H9 (cell line): ENCODE data around the gene OR1M1. TPM values are rescaled to one million over a fixed set of nuclear protein-coding genes. Genes with fewer than 3 reads are reported as not detected.

Source experiments
- DNase-seq: peaks from one replicate; pipeline ENCODE4 v3.0.0-alpha.2; 2017
- H2AFZ ChIP-seq: one replicate; pipeline ENCODE4 v1.6.1; 2013; ENCODE audit warnings: mild to moderate bottlenecking, low read length, control low read depth, moderate library complexity
- H2AK5ac ChIP-seq: 2 replicates; pipeline ENCODE4 v1.6.1; 2013; ENCODE audit warnings: low read length, control low read depth, mixed read lengths; ENCODE audit not compliant: insufficient read length
- H2BK120ac ChIP-seq: one replicate; pipeline ENCODE4 v1.6.1; 2013; ENCODE audit warnings: low read depth, mild to moderate bottlenecking, low read length, control low read depth, inconsistent platforms; ENCODE audit not compliant: poor library complexity, severe bottlenecking
- H2BK12ac ChIP-seq: 2 replicates; pipeline ENCODE4 v1.6.1; 2013; ENCODE audit warnings: low read length, control low read depth, mixed read lengths, low read depth; ENCODE audit not compliant: insufficient read length
- H2BK15ac ChIP-seq: 2 replicates; pipeline ENCODE4 v1.6.1; 2013; ENCODE audit warnings: low read depth, low read length, control low read depth
- H2BK20ac ChIP-seq: one replicate; pipeline ENCODE4 v1.6.1; 2013; ENCODE audit warnings: low read depth, mild to moderate bottlenecking, low read length, control low read depth, inconsistent platforms; ENCODE audit not compliant: poor library complexity, severe bottlenecking
- H2BK5ac ChIP-seq: 2 replicates; pipeline ENCODE4 v1.6.1; 2013; ENCODE audit warnings: low read length, control low read depth, mixed read lengths; ENCODE audit not compliant: insufficient read length
- H3K14ac ChIP-seq: 2 replicates; pipeline ENCODE4 v1.6.1; 2013; ENCODE audit warnings: low read length, control low read depth; ENCODE audit not compliant: insufficient read depth
- H3K18ac ChIP-seq: 2 replicates; pipeline ENCODE4 v1.6.1; 2013; ENCODE audit warnings: low read depth, mild to moderate bottlenecking, mixed read lengths, low read length, control low read depth; ENCODE audit not compliant: insufficient read length
- H3K23ac ChIP-seq: 2 replicates; pipeline ENCODE4 v1.6.1; 2013; ENCODE audit warnings: low read length, control low read depth, mixed read lengths, low read depth; ENCODE audit not compliant: insufficient read length
- H3K23me2 ChIP-seq: 2 replicates; pipeline ENCODE4 v1.6.1; 2013; ENCODE audit warnings: low read depth, mild to moderate bottlenecking, mixed read lengths, low read length, control low read depth; ENCODE audit not compliant: insufficient read length, poor library complexity, severe bottlenecking
- H3K27ac ChIP-seq: 2 replicates; pipeline ENCODE4 v1.5.1; 2013; ENCODE audit warnings: low read length, control low read depth, mixed read lengths, low read depth; ENCODE audit not compliant: insufficient read length
- H3K27me3 ChIP-seq: 2 replicates; pipeline ENCODE4 v1.6.1; 2013; ENCODE audit warnings: low read length, control low read depth, inconsistent platforms; ENCODE audit not compliant: insufficient read depth
- H3K4ac ChIP-seq: 2 replicates; pipeline ENCODE4 v1.6.1; 2013; ENCODE audit warnings: low read depth, mild to moderate bottlenecking, control low read depth, inconsistent platforms, low read length, moderate library complexity
- H3K4me1 ChIP-seq: 2 replicates; pipeline ENCODE4 v1.6.1; 2013; ENCODE audit warnings: low read length, control low read depth, inconsistent platforms; ENCODE audit not compliant: insufficient read depth
- H3K4me2 ChIP-seq: 2 replicates; pipeline ENCODE4 v1.6.1; 2013; ENCODE audit warnings: low read length, control low read depth, mixed read lengths; ENCODE audit not compliant: insufficient read length, insufficient read depth
- H3K56ac ChIP-seq: 2 replicates; pipeline ENCODE4 v1.6.1; 2013; ENCODE audit warnings: low read depth, mild to moderate bottlenecking, mixed read lengths, low read length, control low read depth; ENCODE audit not compliant: insufficient read length
- H3K79me1 ChIP-seq: 2 replicates; pipeline ENCODE4 v1.6.1; 2013; ENCODE audit warnings: low read depth, mild to moderate bottlenecking, moderate library complexity, low read length, control low read depth, inconsistent platforms; ENCODE audit not compliant: insufficient read depth, poor library complexity, severe bottlenecking
- H3K79me2 ChIP-seq: 2 replicates; pipeline ENCODE4 v1.6.1; 2013; ENCODE audit warnings: low read length, control low read depth, inconsistent platforms; ENCODE audit not compliant: insufficient read depth
- H3K9ac ChIP-seq: 2 replicates; pipeline ENCODE4 v1.6.1; 2013; ENCODE audit warnings: low read length, control low read depth, mixed read lengths; ENCODE audit not compliant: insufficient read length; ENCODE audit errors: extremely low read depth
- H3K9me3 ChIP-seq: one replicate; pipeline ENCODE4 v1.6.1; 2013; ENCODE audit warnings: low read depth, low read length, inconsistent platforms; ENCODE audit not compliant: control insufficient read depth
- H3T11ph ChIP-seq: one replicate; pipeline ENCODE4 v1.6.1; 2013; ENCODE audit warnings: mild to moderate bottlenecking, low read length, control low read depth, inconsistent platforms
- H4K20me1 ChIP-seq: one replicate; pipeline ENCODE4 v1.6.1; 2013; ENCODE audit not compliant: control insufficient read depth, insufficient read length, insufficient read depth
- H4K5ac ChIP-seq: 2 replicates; pipeline ENCODE4 v1.6.1; 2013; ENCODE audit warnings: low read depth, mild to moderate bottlenecking, mixed read lengths, low read length, control low read depth; ENCODE audit not compliant: insufficient read length
- H4K8ac ChIP-seq: replicated peaks from 2 replicates; pipeline ENCODE4 v1.6.1; 2013; ENCODE audit warnings: low read length, control low read depth, mixed read lengths, low read depth; ENCODE audit not compliant: insufficient read length
- H4K91ac ChIP-seq: 2 replicates; pipeline ENCODE4 v1.6.1; 2013; ENCODE audit warnings: low read depth, mild to moderate bottlenecking, moderate library complexity, mixed read lengths, low read length, control low read depth; ENCODE audit not compliant: insufficient read length
- H3K27ac Mint-ChIP-seq, 3 experiments: 2 replicates in 2 of 3; 3 replicates in 1 of 3; pipeline ENCODE4 v1.8.0; 2020 to 2021; ENCODE audit warnings: mixed read lengths in 3 of 3, mild to moderate bottlenecking in 1 of 3, moderate library complexity in 1 of 3
- H3K27me3 Mint-ChIP-seq: 2 replicates; pipeline ENCODE4 v1.8.0; 2021; ENCODE audit warnings: low read depth, mild to moderate bottlenecking, moderate library complexity, mixed read lengths
- H3K36me3 Mint-ChIP-seq, 3 experiments: 2 replicates in 2 of 3; 3 replicates in 1 of 3; pipeline ENCODE4 v1.8.0; 2020 to 2021; ENCODE audit warnings: low read depth in 3 of 3, mixed read lengths in 3 of 3; ENCODE audit not compliant: insufficient read depth in 1 of 3
- H3K4me1 Mint-ChIP-seq, 2 experiments: 2 replicates each; pipeline ENCODE4 v1.8.0; 2020; ENCODE audit warnings: mixed read lengths in 2 of 2
- H3K4me3 Mint-ChIP-seq, 2 experiments: 2 replicates in 1 of 2; 3 replicates in 1 of 2; pipeline ENCODE4 v1.8.0; 2020 to 2021; ENCODE audit warnings: mild to moderate bottlenecking in 2 of 2, mixed read lengths in 2 of 2, moderate library complexity in 1 of 2
- H3K9me3 Mint-ChIP-seq, 2 experiments: 2 replicates in 1 of 2; 3 replicates in 1 of 2; pipeline ENCODE4 v1.8.0; 2020; ENCODE audit warnings: mild to moderate bottlenecking in 2 of 2, mixed read lengths in 2 of 2, moderate library complexity in 1 of 2
- WGBS: extraction: QIAGEN DNeasy Blood & Tissue Kit; methylation state at CpG from one replicate; pipeline ENCODE4 v1.1.7; 2013; ENCODE audit warnings: missing lambda C conversion rate, low lambda C conversion rate, mixed read lengths; ENCODE audit not compliant: insufficient read length; ENCODE audit errors: extremely low coverage; 5-methylcytosine and 5-hydroxymethylcytosine counted together
- total RNA-seq: library from RNA; stranded (reverse); gene quantifications from 2 replicates; pipeline ENCODE4 v1.2.1, GENCODE V29; 2021
- TF ChIP-seq, protein P1 (sequence below): fragments of 200-600 bp; sonication (generic); conservative IDR thresholded peaks from 3 replicates; pipeline ENCODE4 v1.8.0; 2021; ENCODE audit warnings: antibody characterized with exemption, mild to moderate bottlenecking

OR1M1 gene
- total RNA-seq, 1 experiment from 2014 or later = not detected

DNA sequence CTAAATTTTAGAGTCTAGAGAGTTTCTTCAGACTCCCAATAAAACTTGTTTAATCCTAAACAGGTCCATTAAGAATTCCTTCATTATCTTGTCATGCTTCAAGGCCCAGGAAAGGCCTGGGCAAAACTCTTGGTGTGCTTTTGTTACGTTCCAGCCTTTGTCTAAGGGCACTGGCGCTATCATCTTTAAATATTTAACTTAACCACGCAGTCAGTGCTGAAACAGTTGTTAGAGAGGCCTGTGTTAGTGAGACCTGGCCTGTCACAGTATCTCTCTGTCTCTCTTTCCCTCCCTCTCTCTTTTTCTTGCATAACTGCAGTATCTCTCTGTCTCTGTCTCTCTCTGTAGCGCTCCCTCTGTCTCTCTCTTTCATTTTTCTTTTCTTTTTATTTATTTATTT is 8.2 kb upstream of the OR1M1 start:
- H3K27ac Mint-ChIP-seq = no peak overlapping the region
- H4K5ac ChIP-seq = no peak overlapping the region
- H4K8ac ChIP-seq = no peak overlapping the region

More for the DNA sequence above, 8.2 kb upstream of the OR1M1 start:
- Histone ChIP-seq H2BK5ac (no peak overlapping the region), H3K4me2 (no peak overlapping the region), H3K9me3 (no peaks in the 10 kb centered on the region), H3K18ac (no peak overlapping the region), H3K56ac (no peak overlapping the region), H2BK20ac (no peak overlapping the region), H3K27me3 (no peaks in the 10 kb centered on the region), H3K23me2 (no peaks in the 10 kb centered on the region), H3K79me1 (no peaks in the 10 kb centered on the region), H3K4ac (no peak overlapping the region), H2AK5ac (no peak overlapping the region), H2BK12ac (no peak overlapping the region), H3K27ac (no peak overlapping the region), H3K9ac (no peak overlapping the region), H2AFZ (no peak overlapping the region), H2BK15ac (no peak overlapping the region), H4K20me1 (no peaks in the 10 kb centered on the region), H3K14ac (no peak overlapping the region), H2BK120ac (no peak overlapping the region), H3K79me2 (no peaks in the 10 kb centered on the region), H4K91ac (no peak overlapping the region), H3K4me1 (peaks cover 4% of the 10 kb centered on the region; the same call in 1 of the 2 replicates), H3K23ac (no peak overlapping the region), H3T11ph (no peak overlapping the region)
- no CpG with 5 or more reads among the region's 4 CpGs for WGBS
- no peak for DNase-seq
- TF ChIP-seq, protein P1, sequence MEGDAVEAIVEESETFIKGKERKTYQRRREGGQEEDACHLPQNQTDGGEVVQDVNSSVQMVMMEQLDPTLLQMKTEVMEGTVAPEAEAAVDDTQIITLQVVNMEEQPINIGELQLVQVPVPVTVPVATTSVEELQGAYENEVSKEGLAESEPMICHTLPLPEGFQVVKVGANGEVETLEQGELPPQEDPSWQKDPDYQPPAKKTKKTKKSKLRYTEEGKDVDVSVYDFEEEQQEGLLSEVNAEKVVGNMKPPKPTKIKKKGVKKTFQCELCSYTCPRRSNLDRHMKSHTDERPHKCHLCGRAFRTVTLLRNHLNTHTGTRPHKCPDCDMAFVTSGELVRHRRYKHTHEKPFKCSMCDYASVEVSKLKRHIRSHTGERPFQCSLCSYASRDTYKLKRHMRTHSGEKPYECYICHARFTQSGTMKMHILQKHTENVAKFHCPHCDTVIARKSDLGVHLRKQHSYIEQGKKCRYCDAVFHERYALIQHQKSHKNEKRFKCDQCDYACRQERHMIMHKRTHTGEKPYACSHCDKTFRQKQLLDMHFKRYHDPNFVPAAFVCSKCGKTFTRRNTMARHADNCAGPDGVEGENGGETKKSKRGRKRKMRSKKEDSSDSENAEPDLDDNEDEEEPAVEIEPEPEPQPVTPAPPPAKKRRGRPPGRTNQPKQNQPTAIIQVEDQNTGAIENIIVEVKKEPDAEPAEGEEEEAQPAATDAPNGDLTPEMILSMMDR = no peak
- H3K27me3 Mint-ChIP-seq = no peaks in the 10 kb centered on the region
- peaks cover 29 to 33% of the 10 kb centered on the region in 2 experiments for H3K4me1 Mint-ChIP-seq
- no peak overlapping the region for H3K4me3 Mint-ChIP-seq
- H3K36me3 Mint-ChIP-seq = no peaks in the 10 kb centered on the region
- no peaks in the 10 kb centered on the region for H3K9me3 Mint-ChIP-seq
